ENCODE data around the gene SMAP2.
A peak's percentile ranks its signal among the peaks of the same experiment; 100 is the strongest.
"Not testable (repeated sequence)": the region's sequence is repeated elsewhere in the genome, so short reads cannot be mapped to it uniquely, and the experiment has no call there.

SMAP2 gene

GRCh38 chr1:40338745-40339419 lies 34.6 kb upstream of the SMAP2 start:
- H3K79me2 ChIP-seq (ENCODE audit: insufficient read depth, low read depth): no peaks in the 10 kb centered on the region
- peaks cover 10% of the 10 kb centered on the region for H3K4me1 ChIP-seq (ENCODE audit: low read depth, poor library complexity, severe bottlenecking)
- H3K9ac ChIP-seq: no peak overlapping the region
- H2AFZ ChIP-seq (ENCODE audit: low read depth): peak overlapping the region; percentile 39; the same call in 1 of the 2 replicates
- no peak overlapping the region for H3K27ac ChIP-seq
- H3K27me3 ChIP-seq (ENCODE audit: insufficient read depth, low read depth): no peaks in the 10 kb centered on the region
- peak; percentile 96 for TF ChIP-seq CTCF (conservative IDR thresholded peaks at IDR 0.05; ENCODE audit: low read depth, low read length)
- H3K4me3 ChIP-seq (IDR thresholded peaks at IDR 0.05; ENCODE audit: insufficient read depth, low read depth, low read length): no peak overlapping the region
- H3K36me3 ChIP-seq (ENCODE audit: insufficient read depth): no peaks in the 10 kb centered on the region
- peak overlapping the region; percentile 47 for H3K4me2 ChIP-seq
- no peaks in the 10 kb centered on the region for H4K20me1 ChIP-seq (ENCODE audit: insufficient read depth)

- H3K4me2 ChIP-seq: 0 out of 2 replicates have a peak overlapping the region, but pooled peaks have one; percentile 47
- H3K27me3 ChIP-seq (ENCODE audit: insufficient read depth, low read depth): no peaks in the 10 kb centered on the region
- H3K27ac ChIP-seq: no peak overlapping the region
- no peak overlapping the region for H3K9ac ChIP-seq
- TF ChIP-seq CTCF (conservative IDR thresholded peaks at IDR 0.05; ENCODE audit: low read depth, low read length): no peak
- H3K36me3 ChIP-seq (ENCODE audit: insufficient read depth): no peaks in the 10 kb centered on the region
- H3K4me1 ChIP-seq (ENCODE audit: low read depth, poor library complexity, severe bottlenecking): peaks cover 10% of the 10 kb centered on the region
- H3K79me2 ChIP-seq (ENCODE audit: insufficient read depth, low read depth): no peaks in the 10 kb centered on the region
- H3K4me3 ChIP-seq (IDR thresholded peaks at IDR 0.05; ENCODE audit: insufficient read depth, low read depth, low read length): no peak overlapping the region
- no peaks in the 10 kb centered on the region for H4K20me1 ChIP-seq (ENCODE audit: insufficient read depth)
- peak overlapping the region; percentile 39; the same call in 1 of the 2 replicates for H2AFZ ChIP-seq (ENCODE audit: low read depth)
These were observed 33.9 kb upstream of the SMAP2 start for GRCh38 chr1:40339420-40340323.

- Histone ChIP-seq H3K27me3 (ENCODE audit: insufficient read depth, low read depth) (no peaks in the 10 kb centered on the region), H3K4me1 (ENCODE audit: low read depth, poor library complexity, severe bottlenecking) (peaks cover 10% of the 10 kb centered on the region), H3K36me3 (ENCODE audit: insufficient read depth) (no peaks in the 10 kb centered on the region), H3K27ac (no peak overlapping the region), H4K20me1 (ENCODE audit: insufficient read depth) (no peaks in the 10 kb centered on the region), H2AFZ (ENCODE audit: low read depth) (peak overlapping the region; percentile 47; the same call in 1 of the 2 replicates), H3K9ac (no peak overlapping the region), H3K4me2 (no peak overlapping the region), H3K79me2 (ENCODE audit: insufficient read depth, low read depth) (no peaks in the 10 kb centered on the region), H3K4me3 (IDR thresholded peaks at IDR 0.05; ENCODE audit: insufficient read depth, low read depth, low read length) (no peak overlapping the region)
- TF ChIP-seq CTCF (conservative IDR thresholded peaks at IDR 0.05; ENCODE audit: low read depth, low read length): no peak
These were observed 31.8 kb upstream of the SMAP2 start for GRCh38 chr1:40341491-40342380.

GRCh38 chr1:40342381-40342717 lies 31.2 kb upstream of the SMAP2 start:
- H3K4me1 ChIP-seq (ENCODE audit: low read depth, poor library complexity, severe bottlenecking); H3K4me2 ChIP-seq; H3K27me3 ChIP-seq (ENCODE audit: insufficient read depth, low read depth); H3K27ac ChIP-seq; H3K9ac ChIP-seq; H3K4me3 ChIP-seq (IDR thresholded peaks at IDR 0.05; ENCODE audit: insufficient read depth, low read depth, low read length); H3K79me2 ChIP-seq (ENCODE audit: insufficient read depth, low read depth); H3K36me3 ChIP-seq (ENCODE audit: insufficient read depth); H4K20me1 ChIP-seq (ENCODE audit: insufficient read depth): not testable (repeated sequence)
- H2AFZ ChIP-seq (ENCODE audit: low read depth): peak overlapping the region; percentile 47; the same call in 1 of the 2 replicates
